Esophagus squamous epithelium (tissue), 4 donors: Measurements from ENCODE around the gene FBXO11.

Experiments used
- CTCF ChIP-seq, 6 experiments: fragments of 450-650 bp in 4 of 6; fragments of 200-600 bp in 2 of 6; sonication (generic) in 2 of 6; IDR thresholded peaks; one replicate each; pipeline ENCODE4 v1.5.1; 2016 to 2019; ENCODE audit warnings: antibody characterized with exemption in 6 of 6, mild to moderate bottlenecking in 4 of 6, moderate library complexity in 4 of 6
- POLR2A ChIP-seq, 4 donors: fragments of 450-650 bp; IDR thresholded peaks; one replicate each; pipeline ENCODE4 v1.6.1; 2017; ENCODE audit warnings: antibody characterized with exemption in 4 of 4, mild to moderate bottlenecking in 4 of 4, moderate library complexity in 3 of 4

- no peak for TF ChIP-seq CTCF (IDR thresholded peaks at IDR 0.05)
- TF ChIP-seq POLR2A (IDR thresholded peaks at IDR 0.05) = no peak
These were observed 86.5 kb downstream of the FBXO11 start for GRCh38 chr2:47819834-47820233.
